Panc1 (cell line): ENCODE results near the gene SLC35C1.
A peak's percentile ranks its signal among the peaks of the same experiment; 100 is the strongest.

ENCODE experiments used
- CTCF ChIP-seq: fragments of 450-650 bp; IDR thresholded peaks from 2 replicates; pipeline ENCODE4 v1.5.1; 2017; ENCODE audit warnings: mild to moderate bottlenecking
- POLR2AphosphoS5 ChIP-seq: IDR thresholded peaks from 2 replicates; pipeline ENCODE4 v1.6.1; 2012; ENCODE audit warnings: mild to moderate bottlenecking, low read depth, low read length, moderate library complexity

- TF ChIP-seq CTCF (no peak; the same call in 1 of the 2 replicates), POLR2AphosphoS5 (peak; percentile 72)
These were observed at the start of gene SLC35C1 for GRCh38 chr11:45804761-45805304.
